B cell (primary cell): ENCODE measurements around the gene NOP9. TPM values are rescaled to one million over a fixed set of nuclear protein-coding genes. Genes with fewer than 3 reads are reported as not detected.

Experiments
- ATAC-seq: fragments of 200-7000 bp; cut with Tn5 transposase; one replicate; pipeline ENCODE4 v1.10.0; 2021; ENCODE audit warnings: low read depth, mild to moderate bottlenecking, moderate number of reproducible peaks, moderate library complexity
- CTCF ChIA-PET: fragments of 350-600 bp; sonication (Branson Sonifier 250); formaldehyde crosslinking; loops from one replicate; lab custom pipeline; 2021; ENCODE audit warnings: antibody characterized with exemption, inconsistent platforms; lab: Charles Lee
- POLR2A ChIA-PET: fragments of 350-600 bp; sonication (Branson Sonifier 250); formaldehyde crosslinking; loops from one replicate; lab custom pipeline; 2021; ENCODE audit warnings: antibody characterized with exemption; lab: Charles Lee
- DNase-seq: peaks from one replicate; pipeline ENCODE4 v3.0.0; 2013
- H2AFZ ChIP-seq: 2 replicates; pipeline ENCODE4 v1.6.1; 2012; ENCODE audit warnings: mild to moderate bottlenecking, low read depth, low read length; ENCODE audit not compliant: insufficient read depth, poor library complexity, severe bottlenecking
- H3K27ac ChIP-seq, 2 donors: 1 replicate in 1 of 2; 2 replicates in 1 of 2; pipeline ENCODE4 v1.5.1; 2012 to 2013; ENCODE audit warnings: low read length in 2 of 2, mild to moderate bottlenecking in 2 of 2, moderate library complexity in 1 of 2
- H3K27me3 ChIP-seq, 4 experiments: fragments of 200-600 bp in 1 of 4; sonication (generic) in 1 of 4; replicated peaks in 1 of 4; 1 replicate in 2 of 4; 2 replicates in 2 of 4; pipeline versions ENCODE4 v1.6.1 to v1.7.0; 2013 to 2016; ENCODE audit warnings: low read length in 3 of 4, mild to moderate bottlenecking in 2 of 4, mixed read lengths in 1 of 4, moderate library complexity in 1 of 4; ENCODE audit not compliant: insufficient read depth in 4 of 4, control insufficient read depth in 3 of 4; ENCODE audit errors: control extremely low read depth in 1 of 4
- H3K36me3 ChIP-seq, 2 experiments: replicated peaks in 1 of 2; 1 replicate in 1 of 2; 2 replicates in 1 of 2; pipeline versions ENCODE4 v1.6.1 to v1.7.1; 2013; ENCODE audit warnings: low read length in 1 of 2; ENCODE audit not compliant: insufficient read depth in 2 of 2, control insufficient read depth in 1 of 2; ENCODE audit errors: control extremely low read depth in 1 of 2, extremely low read depth in 1 of 2
- H3K4me1 ChIP-seq, 2 donors: fragments of 200-600 bp in 1 of 2; sonication (generic) in 1 of 2; 1 replicate in 1 of 2; 2 replicates in 1 of 2; pipeline versions ENCODE4 v1.5.1 to v1.6.1; 2013 to 2017; ENCODE audit warnings: low read length in 2 of 2; ENCODE audit not compliant: control insufficient read depth in 2 of 2, insufficient read depth in 2 of 2
- H3K4me2 ChIP-seq: replicated peaks from 2 replicates; pipeline ENCODE3; 2012; ENCODE audit warnings: mild to moderate bottlenecking, low read depth, low read length; ENCODE audit not compliant: poor library complexity, severe bottlenecking
- H3K4me3 ChIP-seq, 5 experiments: fragments of 200-600 bp in 1 of 5; sonication (generic) in 1 of 5; 1 replicate in 3 of 5; 2 replicates in 2 of 5; pipeline versions ENCODE4 v1.5.1 to v1.7.0; 2011 to 2016; ENCODE audit warnings: low read length in 4 of 5, mild to moderate bottlenecking in 4 of 5, low read depth in 2 of 5, control low read depth in 1 of 5, moderate library complexity in 1 of 5; ENCODE audit not compliant: insufficient read depth in 1 of 5; ENCODE audit errors: control extremely low read depth in 1 of 5, extremely low read depth in 1 of 5
- H3K79me2 ChIP-seq: fragments of 200-600 bp; sonication (generic); one replicate; pipeline ENCODE4 v1.6.0; 2016; ENCODE audit warnings: low read length; ENCODE audit not compliant: control insufficient read depth, insufficient read depth
- H3K9ac ChIP-seq: fragments of 200-600 bp; sonication (generic); 2 replicates; pipeline ENCODE4 v1.6.1; 2017; ENCODE audit warnings: mild to moderate bottlenecking, low read length, moderate library complexity
- H3K9me3 ChIP-seq, 3 donors: one replicate each; pipeline versions ENCODE4 v1.6.1 to v1.7.1; 2013; ENCODE audit warnings: low read length in 2 of 3; ENCODE audit not compliant: control insufficient read depth in 2 of 3, insufficient read depth in 1 of 3; ENCODE audit errors: control extremely low read depth in 1 of 3
- H4K20me1 ChIP-seq: 2 replicates; pipeline ENCODE4 v1.6.0; 2012; ENCODE audit warnings: mild to moderate bottlenecking, low read length; ENCODE audit not compliant: insufficient read depth, control insufficient read depth, poor library complexity, severe bottlenecking
- H3K27ac Mint-ChIP-seq: one replicate; pipeline ENCODE4 v1.8.0; 2021; ENCODE audit warnings: mixed read lengths
- H3K27me3 Mint-ChIP-seq: one replicate; pipeline ENCODE4 v1.8.0; 2021; ENCODE audit warnings: mixed read lengths
- H3K4me1 Mint-ChIP-seq: one replicate; pipeline ENCODE4 v1.8.0; 2021; ENCODE audit warnings: mixed read lengths
- H3K4me3 Mint-ChIP-seq: one replicate; pipeline ENCODE4 v1.8.0; 2021; ENCODE audit warnings: mixed read lengths
- H3K9me3 Mint-ChIP-seq: one replicate; pipeline ENCODE4 v1.8.0; 2022; ENCODE audit warnings: mixed read lengths; ENCODE audit not compliant: insufficient read depth
- CTCF ChIP-seq: fragments of 200-600 bp; IDR thresholded peaks from one replicate; pipeline ENCODE4 v1.8.0; 2022; ENCODE audit warnings: antibody characterized with exemption, mild to moderate bottlenecking
- EZH2 ChIP-seq: IDR thresholded peaks from 2 replicates; pipeline ENCODE4 v1.6.1; 2012; ENCODE audit warnings: borderline replicate concordance, low read depth, mild to moderate bottlenecking, moderate library complexity, low read length; ENCODE audit not compliant: insufficient read depth, poor library complexity, severe bottlenecking
- WGBS: methylation state at CpG from one replicate; pipeline ENCODE4 v1.1.5; 2013; ENCODE audit warnings: missing lambda C conversion rate; ENCODE audit not compliant: insufficient coverage; 5-methylcytosine and 5-hydroxymethylcytosine counted together
- intact Hi-C: fragments of 100-400 bp; cut with micrococcal nuclease; formaldehyde crosslinking; loops from one replicate; pipeline ENCODE4 v1.10.0; 2022
- polyA plus RNA-seq: library from polyadenylated mRNA; depleted of rRNA; stranded (reverse); fragments of >200 nt; gene quantifications from 2 replicates; pipeline ENCODE4 v1.2.3, GENCODE V29; 2012
- total RNA-seq, 2 donors: library from RNA; stranded (reverse); fragments of 120-200 nt in 1 of 2; gene quantifications; 1 replicate in 1 of 2; 2 replicates in 1 of 2; pipeline versions ENCODE4 v1.2.3 to v1.2.4, GENCODE V29; 2013 to 2022

Gene NOP9
- total and polyA plus RNA-seq, 2 donors (not counting 1 experiment from before 2014, with no cell fraction given): 9.7 to 22.6 TPM

GRCh38 chr14:24277606-24278321 is 21.9 kb upstream of the NOP9 start:
- H3K27ac Mint-ChIP-seq: peak overlapping the region; percentile 93
- ChIA-PET CTCF (interaction anchor here (0.9 to 7.1 kb wide), 5 partner anchors 15 to 36 kb away, joined by 3 to 93 read pairs (median 15); partner anchors contain the start of genes CIDEB, DHRS1, LTB4R2 and NOP9), POLR2A (interaction anchor here (1.2 to 1.5 kb wide), 2 partner anchors 13 to 36 kb away, joined by 3 to 4 read pairs; partner anchors contain the start of gene TINF2)
- Histone ChIP-seq H3K27me3 (no peaks in the 10 kb centered on the region), H4K20me1 (no peaks in the 10 kb centered on the region), H3K9ac (peak overlapping the region; percentile 16), H3K36me3 (no peaks in the 10 kb centered on the region), H3K79me2 (peaks cover 33% of the 10 kb centered on the region), H3K27ac (peak overlapping the region; percentile 65 to 80), H3K4me2 (peak overlapping the region; percentile 50), H2AFZ (peak overlapping the region; percentile 52), H3K9me3 (peaks cover 0 to 10% (median 0%) of the 10 kb centered on the region in 3 donors), H3K4me1 (peaks cover 53 to 77% of the 10 kb centered on the region in 2 donors), H3K4me3 (peak overlapping the region in 1 of 5 experiments; percentile 21)
- peak overlapping the region; percentile 33 for H3K4me3 Mint-ChIP-seq
- no peaks in the 10 kb centered on the region for H3K9me3 Mint-ChIP-seq
- 71% methylated on average over 8 of the region's 11 CpGs for WGBS
- intact Hi-C loops: loop anchor here (2.0 to 10.0 kb wide), 2 partner anchors 35 to 133 kb away; partner anchors contain the start of genes EMC9, PSME2, RNF31 and TINF2
- DNase-seq: peak; percentile 73
- H3K27me3 Mint-ChIP-seq: no peaks in the 10 kb centered on the region
- no peak for ATAC-seq
- no peak for TF ChIP-seq CTCF
- no peak for TF ChIP-seq EZH2
- peaks cover 81% of the 10 kb centered on the region for H3K4me1 Mint-ChIP-seq
